Measurements from ENCODE around the gene PFKFB1. TPM values are rescaled to one million over a fixed set of nuclear protein-coding genes. Genes with fewer than 3 reads are reported as not detected.

The PFKFB1 gene
- total and polyA plus RNA-seq, 2 donors (not counting 1 experiment from before 2014, with no cell fraction given) = under 0.01 TPM; not detected in 1

- Histone ChIP-seq H3K4me1 (ENCODE audit: control insufficient read depth, extremely low read depth, insufficient read depth, low read length) (no peaks in the 10 kb centered on the region), H3K27me3 (ENCODE audit: control insufficient read depth, insufficient read depth, low read length) (no peaks in the 10 kb centered on the region), H3K4me3 (replicated peaks in 1 of 4; ENCODE audit: control extremely low read depth in 1 of 4, insufficient read depth in 1 of 4, low read depth in 3 of 4, low read length in 4 of 4) (no peak overlapping the region), H3K9ac (ENCODE audit: insufficient read depth, low read length) (no peak overlapping the region), H3K79me2 (ENCODE audit: control insufficient read depth, insufficient read depth, low read length) (no peaks in the 10 kb centered on the region), H3K27ac (ENCODE audit: insufficient read depth, low read length) (no peak overlapping the region), H4K20me1 (ENCODE audit: control insufficient read depth, extremely low read depth, insufficient read depth, low read length) (no peaks in the 10 kb centered on the region), H2AFZ (ENCODE audit: low read length) (no peak overlapping the region), H3K4me2 (ENCODE audit: extremely low read depth, insufficient read depth, low read length) (no peak overlapping the region), H3K9me3 (ENCODE audit: control insufficient read depth, insufficient read depth, low read depth, low read length) (no peaks in the 10 kb centered on the region), H3K36me3 (ENCODE audit: control insufficient read depth, insufficient read depth, low read length) (no peaks in the 10 kb centered on the region)
- DNase-seq (ENCODE audit: low read depth in 2 of 2) = no peak
- TF ChIP-seq EZH2 (IDR thresholded peaks at IDR 0.05; ENCODE audit: low read length, missing control alignments) = no peak
- no peak for TF ChIP-seq CTCF (conservative IDR thresholded peaks at IDR 0.05 in 1 of 2, IDR thresholded peaks at IDR 0.05 in 1 of 2; ENCODE audit: low read depth in 1 of 2, low read length in 2 of 2)
Measured at GRCh38 chrX:54935306-54935705, 58.7 kb downstream of the PFKFB1 start.

DNA sequence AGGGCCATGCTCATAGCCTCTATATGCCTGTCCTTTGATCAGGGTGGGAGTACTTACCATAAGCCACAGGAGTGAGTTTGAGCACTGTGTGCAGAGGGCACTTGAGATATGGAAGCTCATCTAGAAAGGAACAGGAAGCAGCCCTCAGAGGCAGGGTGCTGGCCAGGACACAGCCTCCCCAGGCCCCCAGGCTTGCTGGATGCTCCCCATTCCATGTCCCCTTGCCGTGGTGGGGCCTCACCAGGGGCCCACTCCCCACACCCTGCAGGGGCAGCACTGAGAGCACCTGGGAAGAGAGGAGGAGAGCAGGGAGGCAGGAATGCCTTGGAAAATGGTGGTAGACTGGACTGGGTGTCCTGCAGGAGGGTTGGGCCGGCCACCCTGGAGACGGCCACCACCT, 59.1 kb downstream of the PFKFB1 start:
- Histone ChIP-seq H3K4me2 (ENCODE audit: extremely low read depth, insufficient read depth, low read length) (no peak overlapping the region), H3K27me3 (ENCODE audit: control insufficient read depth, insufficient read depth, low read length) (no peaks in the 10 kb centered on the region), H3K9me3 (ENCODE audit: control insufficient read depth, insufficient read depth, low read depth, low read length) (no peaks in the 10 kb centered on the region), H3K4me3 (replicated peaks in 1 of 4; ENCODE audit: control extremely low read depth in 1 of 4, insufficient read depth in 1 of 4, low read depth in 3 of 4, low read length in 4 of 4) (no peak overlapping the region), H3K27ac (ENCODE audit: insufficient read depth, low read length) (no peak overlapping the region), H3K79me2 (ENCODE audit: control insufficient read depth, insufficient read depth, low read length) (no peaks in the 10 kb centered on the region), H2AFZ (ENCODE audit: low read length) (no peak overlapping the region), H3K36me3 (ENCODE audit: control insufficient read depth, insufficient read depth, low read length) (no peaks in the 10 kb centered on the region), H4K20me1 (ENCODE audit: control insufficient read depth, extremely low read depth, insufficient read depth, low read length) (no peaks in the 10 kb centered on the region), H3K4me1 (ENCODE audit: control insufficient read depth, extremely low read depth, insufficient read depth, low read length) (no peaks in the 10 kb centered on the region), H3K9ac (ENCODE audit: insufficient read depth, low read length) (no peak overlapping the region)
- TF ChIP-seq CTCF (conservative IDR thresholded peaks at IDR 0.05 in 1 of 2, IDR thresholded peaks at IDR 0.05 in 1 of 2; ENCODE audit: low read depth in 1 of 2, low read length in 2 of 2) (no peak), EZH2 (IDR thresholded peaks at IDR 0.05; ENCODE audit: low read length, missing control alignments) (no peak)
- DNase-seq (ENCODE audit: low read depth in 2 of 2) = no peak

- TF ChIP-seq CTCF (conservative IDR thresholded peaks at IDR 0.05 in 1 of 2, IDR thresholded peaks at IDR 0.05 in 1 of 2; ENCODE audit: low read depth in 1 of 2, low read length in 2 of 2) (no peak), EZH2 (IDR thresholded peaks at IDR 0.05; ENCODE audit: low read length, missing control alignments) (no peak)
Measured at GRCh38 chrX:54934058-54934457, 59.9 kb downstream of the PFKFB1 start.

More at GRCh38 chrX:54934058-54934457, 59.9 kb downstream of the PFKFB1 start:
- Histone ChIP-seq H4K20me1 (ENCODE audit: control insufficient read depth, extremely low read depth, insufficient read depth, low read length) (no peaks in the 10 kb centered on the region), H3K36me3 (ENCODE audit: control insufficient read depth, insufficient read depth, low read length) (no peaks in the 10 kb centered on the region), H3K4me3 (replicated peaks in 1 of 4; ENCODE audit: control extremely low read depth in 1 of 4, insufficient read depth in 1 of 4, low read depth in 3 of 4, low read length in 4 of 4) (no peak overlapping the region), H3K4me2 (ENCODE audit: extremely low read depth, insufficient read depth, low read length) (no peak overlapping the region), H3K27ac (ENCODE audit: insufficient read depth, low read length) (no peak overlapping the region), H3K9ac (ENCODE audit: insufficient read depth, low read length) (no peak overlapping the region), H3K4me1 (ENCODE audit: control insufficient read depth, extremely low read depth, insufficient read depth, low read length) (no peaks in the 10 kb centered on the region), H2AFZ (ENCODE audit: low read length) (no peak overlapping the region), H3K9me3 (ENCODE audit: control insufficient read depth, insufficient read depth, low read depth, low read length) (no peaks in the 10 kb centered on the region), H3K27me3 (ENCODE audit: control insufficient read depth, insufficient read depth, low read length) (no peaks in the 10 kb centered on the region), H3K79me2 (ENCODE audit: control insufficient read depth, insufficient read depth, low read length) (no peaks in the 10 kb centered on the region)
- no peak for DNase-seq (ENCODE audit: low read depth in 2 of 2)
